Measurements from ENCODE around the gene PFKL.

DNA sequence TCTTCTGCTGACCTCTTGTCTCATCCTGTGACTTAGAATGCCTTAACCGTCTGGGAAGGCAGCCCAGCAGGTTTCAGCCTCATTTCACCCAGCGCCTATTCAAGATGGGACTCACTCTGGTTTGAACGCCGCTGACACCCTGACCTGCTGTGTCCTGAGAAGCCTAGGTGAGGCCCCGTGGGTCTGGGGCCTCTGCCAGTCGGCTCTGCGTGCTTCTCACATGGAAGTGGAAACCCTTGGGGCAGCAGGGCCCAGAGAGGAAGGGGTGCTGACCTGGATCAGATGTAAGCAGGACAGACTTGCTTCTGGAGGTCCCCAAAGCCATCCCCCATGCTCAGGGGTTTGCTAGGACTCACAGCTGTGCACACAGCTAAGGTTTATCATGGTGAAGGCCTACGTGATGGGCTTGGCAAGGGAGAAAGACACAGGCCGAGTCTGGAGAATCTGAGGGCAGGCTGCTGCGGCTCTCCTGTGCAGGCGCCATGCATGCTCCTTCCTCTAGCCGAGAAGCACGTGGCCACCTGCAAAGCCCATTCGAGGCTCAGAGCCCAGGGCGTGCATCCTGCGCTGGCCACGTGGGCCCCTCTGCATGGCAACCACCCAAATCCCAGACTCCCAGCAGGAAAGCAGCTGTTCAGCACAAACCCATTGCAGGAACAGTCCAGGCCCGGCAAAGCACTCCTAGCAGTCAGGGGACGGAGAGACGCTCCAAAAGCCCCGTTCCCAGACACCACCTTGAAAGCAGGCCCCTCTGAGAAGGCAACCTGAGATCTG, 57.4 kb downstream of the PFKL start:
- TF ChIP-seq, protein P1, sequence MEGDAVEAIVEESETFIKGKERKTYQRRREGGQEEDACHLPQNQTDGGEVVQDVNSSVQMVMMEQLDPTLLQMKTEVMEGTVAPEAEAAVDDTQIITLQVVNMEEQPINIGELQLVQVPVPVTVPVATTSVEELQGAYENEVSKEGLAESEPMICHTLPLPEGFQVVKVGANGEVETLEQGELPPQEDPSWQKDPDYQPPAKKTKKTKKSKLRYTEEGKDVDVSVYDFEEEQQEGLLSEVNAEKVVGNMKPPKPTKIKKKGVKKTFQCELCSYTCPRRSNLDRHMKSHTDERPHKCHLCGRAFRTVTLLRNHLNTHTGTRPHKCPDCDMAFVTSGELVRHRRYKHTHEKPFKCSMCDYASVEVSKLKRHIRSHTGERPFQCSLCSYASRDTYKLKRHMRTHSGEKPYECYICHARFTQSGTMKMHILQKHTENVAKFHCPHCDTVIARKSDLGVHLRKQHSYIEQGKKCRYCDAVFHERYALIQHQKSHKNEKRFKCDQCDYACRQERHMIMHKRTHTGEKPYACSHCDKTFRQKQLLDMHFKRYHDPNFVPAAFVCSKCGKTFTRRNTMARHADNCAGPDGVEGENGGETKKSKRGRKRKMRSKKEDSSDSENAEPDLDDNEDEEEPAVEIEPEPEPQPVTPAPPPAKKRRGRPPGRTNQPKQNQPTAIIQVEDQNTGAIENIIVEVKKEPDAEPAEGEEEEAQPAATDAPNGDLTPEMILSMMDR (IDR thresholded peaks at IDR 0.05; ENCODE audit: control extremely low read depth in 1 of 3, insufficient read depth in 1 of 3, low read depth in 1 of 3, low read length in 3 of 3): no peak
- TF ChIP-seq SP4 (IDR thresholded peaks at IDR 0.05; ENCODE audit: low read length): no peak
- TF ChIP-seq EGR1 (IDR thresholded peaks at IDR 0.05; ENCODE audit: borderline replicate concordance, low read depth, low read length): no peak
- TF ChIP-seq, protein P2, sequence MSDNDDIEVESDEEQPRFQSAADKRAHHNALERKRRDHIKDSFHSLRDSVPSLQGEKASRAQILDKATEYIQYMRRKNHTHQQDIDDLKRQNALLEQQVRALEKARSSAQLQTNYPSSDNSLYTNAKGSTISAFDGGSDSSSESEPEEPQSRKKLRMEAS (IDR thresholded peaks at IDR 0.05): no peak
- no peak for TF ChIP-seq POLR2AphosphoS5 (IDR thresholded peaks at IDR 0.05; ENCODE audit: low read depth, low read length)
- no peak for TF ChIP-seq POLR2A (IDR thresholded peaks at IDR 0.05; ENCODE audit: control extremely low read depth in 1 of 2, low read depth in 2 of 2, low read length in 2 of 2)
- TF ChIP-seq JUN (IDR thresholded peaks at IDR 0.05; ENCODE audit: low read depth, low read length): no peak
- no peak for TF ChIP-seq CEBPB (IDR thresholded peaks at IDR 0.05; ENCODE audit: low read depth, low read length)
- no peak for TF ChIP-seq CREB1 (IDR thresholded peaks at IDR 0.05)
- no peak for TF ChIP-seq TCF12 (IDR thresholded peaks at IDR 0.05; ENCODE audit: low read depth, low read length)
- TF ChIP-seq RAD21 (IDR thresholded peaks at IDR 0.05 in 1 of 2, conservative IDR thresholded peaks at IDR 0.05 in 1 of 2; ENCODE audit: low read depth in 2 of 2, low read length in 2 of 2): no peak

All from H1 (cell line).